Cerebellar cortex (tissue), 1 donor: Measurements from ENCODE around the gene IL10.
"Not testable (repeated sequence)": the region's sequence is repeated elsewhere in the genome, so short reads cannot be mapped to it uniquely, and the experiment has no call there.

Source experiments
- DNase-seq: peaks from one replicate; pipeline ENCODE4 v3.0.0-alpha.2; 2015; ENCODE audit warnings: low spot score

IL10 gene

GRCh38 chr1:206793620-206794019, 21.3 kb upstream of the IL10 start:
- no peak for DNase-seq

GRCh38 chr1:206792939-206793607, 20.8 kb upstream of the IL10 start:
- DNase-seq, result no peak

- DNase-seq, result no peak
Observed at GRCh38 chr1:206790502-206791250, 18.4 kb upstream of the IL10 start.

GRCh38 chr1:206788487-206789050, 16.3 kb upstream of the IL10 start:
- no peak for DNase-seq

GRCh38 chr1:206787891-206788290, 15.6 kb upstream of the IL10 start:
- DNase-seq, result no peak

- no peak for DNase-seq
Observed at GRCh38 chr1:206786212-206786886, 14.1 kb upstream of the IL10 start.

- DNase-seq, result no peak
Observed at GRCh38 chr1:206785182-206785765, 13.0 kb upstream of the IL10 start.

- no peak for DNase-seq
Observed at GRCh38 chr1:206784471-206784903, 12.2 kb upstream of the IL10 start.

DNA sequence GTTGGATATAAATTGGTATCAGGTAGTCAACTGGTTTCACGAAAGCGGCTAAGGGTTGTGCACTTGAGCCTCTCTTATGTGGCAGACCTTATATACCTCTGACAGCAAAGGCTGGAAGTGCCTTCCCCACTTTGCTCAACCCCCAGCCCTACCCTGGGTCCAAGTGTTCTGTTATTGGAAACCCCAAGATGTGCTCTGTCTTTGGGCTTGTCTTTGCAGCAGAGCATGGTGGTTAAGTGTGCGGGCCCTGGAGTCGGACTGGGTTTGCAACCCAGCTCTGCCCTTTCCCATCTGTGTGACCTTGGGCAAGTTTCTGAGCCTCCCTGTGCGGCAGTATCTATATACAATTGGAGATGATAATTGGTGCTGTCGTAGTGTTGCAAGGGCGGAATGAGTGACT, 11.2 kb upstream of the IL10 start:
- no peak for DNase-seq

- no peak for DNase-seq
Observed at GRCh38 chr1:206782448-206782847, 10.2 kb upstream of the IL10 start.

- DNase-seq, result no peak
Observed at GRCh38 chr1:206779638-206780037, 7.3 kb upstream of the IL10 start.

- DNase-seq, result not testable (repeated sequence)
Observed at GRCh38 chr1:206778911-206779310, 6.6 kb upstream of the IL10 start.

- no peak for DNase-seq
Observed at GRCh38 chr1:206778031-206778430, 5.7 kb upstream of the IL10 start.

DNA sequence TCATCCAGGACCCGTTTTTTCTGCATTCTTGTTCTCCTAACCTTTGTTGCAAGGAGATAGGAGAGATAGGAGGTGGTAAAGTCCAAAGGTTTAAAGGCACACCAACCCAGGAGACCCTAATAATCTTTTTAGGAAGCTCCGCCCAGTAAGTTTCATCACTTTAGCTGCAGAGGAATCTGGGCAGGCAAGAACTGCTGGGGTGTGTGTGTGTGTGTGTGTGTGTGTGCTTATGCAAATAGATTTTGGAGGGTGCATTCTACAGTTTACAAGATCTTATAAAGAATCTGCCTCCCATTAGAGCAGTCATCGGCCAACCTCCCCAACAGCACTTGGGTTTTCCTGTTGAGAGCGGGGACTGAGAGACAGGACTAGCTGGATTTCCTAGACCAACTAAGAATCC, 3.9 kb upstream of the IL10 start:
- no peak for DNase-seq

GRCh38 chr1:206774093-206774492, 1.8 kb upstream of the IL10 start:
- DNase-seq, result no peak

- no peak for DNase-seq
Observed at GRCh38 chr1:206771338-206771692, 979 bp downstream of the IL10 start.

DNA sequence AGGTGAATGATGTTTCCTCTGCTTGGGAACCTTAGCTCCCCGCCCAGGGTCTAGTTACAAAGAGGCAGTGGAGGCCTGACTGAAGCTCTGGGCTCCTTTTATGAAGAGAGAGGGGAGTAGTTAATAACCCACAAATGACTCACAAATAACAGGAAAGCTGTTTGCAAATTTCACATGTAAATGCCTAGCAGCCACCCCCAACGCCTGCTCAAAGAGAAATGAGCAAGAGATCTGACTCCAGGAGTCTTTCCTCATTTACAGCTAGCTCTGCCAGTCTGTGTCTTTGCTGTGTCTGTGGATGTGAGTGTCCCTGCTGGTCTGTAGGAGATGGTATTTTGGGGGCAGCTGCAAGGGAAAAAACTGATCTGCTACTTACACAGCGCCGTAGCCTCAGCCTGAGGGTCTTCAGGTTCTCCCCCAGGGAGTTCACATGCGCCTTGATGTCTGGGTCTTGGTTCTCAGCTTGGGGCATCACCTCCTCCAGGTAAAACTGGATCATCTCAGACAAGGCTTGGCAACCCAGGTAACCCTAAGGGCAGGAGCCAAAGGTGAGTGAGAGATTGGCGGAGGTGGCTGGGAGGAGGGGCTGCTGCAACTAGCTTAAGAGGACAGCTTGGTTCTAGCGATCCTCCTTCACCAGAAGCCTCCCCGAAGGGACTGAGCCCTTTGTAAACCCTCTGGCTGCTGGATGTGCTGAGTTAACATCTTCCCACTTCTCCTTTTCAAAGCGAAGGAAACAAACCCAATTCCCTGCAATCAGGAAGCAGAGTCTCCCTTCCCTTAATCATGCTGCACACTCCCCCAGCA, 1.6 kb downstream of the IL10 start, which contains the start of gene IL19:
Gene IL19 (plus strand): TSS at position 243 of the 807 bp plus-strand sequence. CDS start 65,890 bp downstream, outside the sequence.
- DNase-seq, result no peak

- no peak for DNase-seq
Observed at GRCh38 chr1:206769304-206769731, 3.0 kb downstream of the IL10 start.

- no peak for DNase-seq
Observed at GRCh38 chr1:206768472-206769303, 3.6 kb downstream of the IL10 start.

GRCh38 chr1:206766251-206766856, 5.9 kb downstream of the IL10 start:
- no peak for DNase-seq
